22Rv1 (cell line): ENCODE data around the gene MEG3.

Experiments used
- H3K27ac ChIP-seq: fragments of 450-650 bp; 2 replicates; pipeline ENCODE4 v1.5.1; 2017
- CTCF ChIP-seq: fragments of 450-650 bp; IDR thresholded peaks from 2 replicates; pipeline ENCODE4 v1.5.1; 2017; ENCODE audit warnings: mild to moderate bottlenecking
- ZFX ChIP-seq: fragments of 450-650 bp; IDR thresholded peaks from 2 replicates; pipeline ENCODE4 v1.6.1; 2017; ENCODE audit warnings: antibody characterized with exemption, borderline replicate concordance

MEG3 gene

GRCh38 chr14:100828031-100828769, 2.3 kb downstream of the MEG3 start:
- H3K27ac ChIP-seq: no peak overlapping the region
- TF ChIP-seq CTCF: peak; percentile 68
- TF ChIP-seq ZFX: no peak

- no peak overlapping the region for H3K27ac ChIP-seq
- no peak for TF ChIP-seq ZFX
- TF ChIP-seq CTCF: no peak
Measured at GRCh38 chr14:100830681-100831080, 4.8 kb downstream of the MEG3 start.

GRCh38 chr14:100832311-100832960, 6.5 kb downstream of the MEG3 start:
- TF ChIP-seq ZFX: no peak
- TF ChIP-seq CTCF: no peak
- H3K27ac ChIP-seq: no peak overlapping the region

- TF ChIP-seq CTCF (no peak), ZFX (no peak)
- no peak overlapping the region for H3K27ac ChIP-seq
Measured at GRCh38 chr14:100834082-100834793, 8.3 kb downstream of the MEG3 start.

- H3K27ac ChIP-seq: no peak overlapping the region
- TF ChIP-seq ZFX (no peak), CTCF (no peak)
Measured at GRCh38 chr14:100834794-100835547, 9.1 kb downstream of the MEG3 start.

GRCh38 chr14:100835548-100836310, 9.8 kb downstream of the MEG3 start:
- no peak overlapping the region for H3K27ac ChIP-seq

More at GRCh38 chr14:100835548-100836310, 9.8 kb downstream of the MEG3 start:
- TF ChIP-seq ZFX: no peak
- TF ChIP-seq CTCF: no peak
